ENCODE results near the gene LRP3. TPM values are rescaled to one million over a fixed set of nuclear protein-coding genes. Genes with fewer than 3 reads are reported as not detected.

LRP3 gene
- total and polyA plus RNA-seq, 2 donors (not counting 1 experiment from before 2014, with no cell fraction given) = 0.10 TPM; not detected in 1

DNA sequence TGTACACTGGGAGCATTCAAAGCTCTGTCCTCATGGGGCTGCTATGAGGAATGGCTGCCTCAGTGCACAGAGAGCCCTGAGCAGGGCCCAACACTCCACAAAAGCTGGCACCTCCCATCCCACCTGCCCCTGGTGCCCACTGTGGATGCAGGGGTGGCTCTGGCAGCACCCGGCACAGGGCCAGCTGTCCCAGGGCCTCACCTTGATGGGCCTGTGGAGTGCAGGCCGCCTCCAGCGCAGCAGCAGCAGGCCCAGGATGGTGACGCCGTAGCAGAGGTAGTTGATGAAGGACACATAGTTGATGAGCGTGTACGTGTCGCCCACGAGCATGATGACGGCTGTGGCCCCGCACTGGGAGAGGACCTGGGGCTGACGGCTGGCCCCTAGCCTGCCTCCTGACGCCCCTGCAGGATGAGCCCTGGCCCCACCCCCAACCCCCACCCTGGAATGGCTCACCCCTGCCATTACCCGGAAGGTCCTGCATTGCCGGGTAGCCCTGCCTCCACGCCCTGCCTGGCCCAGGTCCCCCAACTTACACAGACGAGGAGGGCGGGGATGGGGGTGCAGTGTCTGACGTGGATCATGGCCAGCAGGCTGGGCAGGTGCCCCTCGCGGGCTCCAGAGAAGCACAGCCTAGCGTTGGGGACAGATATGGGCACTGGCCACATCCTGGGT lies 16.3 kb downstream of the LRP3 start:
- Histone ChIP-seq H3K4me2 (replicated peaks; ENCODE audit: low read depth, low read length, poor library complexity, severe bottlenecking) (no peak overlapping the region), H3K27me3 (replicated peaks in 1 of 4; ENCODE audit: control extremely low read depth in 1 of 4, control insufficient read depth in 3 of 4, insufficient read depth in 4 of 4, low read length in 3 of 4) (no peaks in the 10 kb centered on the region), H3K4me3 (ENCODE audit: control extremely low read depth in 1 of 5, extremely low read depth in 1 of 5, insufficient read depth in 1 of 5, low read depth in 2 of 5, low read length in 4 of 5) (no peak overlapping the region), H3K27ac (ENCODE audit: low read length in 2 of 2) (no peak overlapping the region), H3K79me2 (ENCODE audit: control insufficient read depth, insufficient read depth, low read length) (no peaks in the 10 kb centered on the region), H4K20me1 (ENCODE audit: control insufficient read depth, insufficient read depth, low read length, poor library complexity, severe bottlenecking) (no peaks in the 10 kb centered on the region), H3K9ac (ENCODE audit: low read length) (no peak overlapping the region), H2AFZ (ENCODE audit: insufficient read depth, low read depth, low read length, poor library complexity, severe bottlenecking) (no peak overlapping the region), H3K36me3 (replicated peaks in 1 of 2; ENCODE audit: control extremely low read depth in 1 of 2, control insufficient read depth in 1 of 2, extremely low read depth in 1 of 2, insufficient read depth in 2 of 2, low read length in 1 of 2) (no peaks in the 10 kb centered on the region), H3K9me3 (ENCODE audit: control extremely low read depth in 1 of 3, control insufficient read depth in 2 of 3, insufficient read depth in 1 of 3, low read length in 2 of 3) (no peaks in the 10 kb centered on the region), H3K4me1 (ENCODE audit: control insufficient read depth in 2 of 2, insufficient read depth in 2 of 2, low read length in 2 of 2) (no peaks in the 10 kb centered on the region)
- no peak overlapping the region for H3K27ac Mint-ChIP-seq
- DNase-seq (no peak), ATAC-seq (ENCODE audit: low read depth) (no peak)
- TF ChIP-seq EZH2 (IDR thresholded peaks at IDR 0.05; ENCODE audit: borderline replicate concordance, insufficient read depth, low read depth, low read length, poor library complexity, severe bottlenecking) = no peak
- TF ChIP-seq, protein P1, sequence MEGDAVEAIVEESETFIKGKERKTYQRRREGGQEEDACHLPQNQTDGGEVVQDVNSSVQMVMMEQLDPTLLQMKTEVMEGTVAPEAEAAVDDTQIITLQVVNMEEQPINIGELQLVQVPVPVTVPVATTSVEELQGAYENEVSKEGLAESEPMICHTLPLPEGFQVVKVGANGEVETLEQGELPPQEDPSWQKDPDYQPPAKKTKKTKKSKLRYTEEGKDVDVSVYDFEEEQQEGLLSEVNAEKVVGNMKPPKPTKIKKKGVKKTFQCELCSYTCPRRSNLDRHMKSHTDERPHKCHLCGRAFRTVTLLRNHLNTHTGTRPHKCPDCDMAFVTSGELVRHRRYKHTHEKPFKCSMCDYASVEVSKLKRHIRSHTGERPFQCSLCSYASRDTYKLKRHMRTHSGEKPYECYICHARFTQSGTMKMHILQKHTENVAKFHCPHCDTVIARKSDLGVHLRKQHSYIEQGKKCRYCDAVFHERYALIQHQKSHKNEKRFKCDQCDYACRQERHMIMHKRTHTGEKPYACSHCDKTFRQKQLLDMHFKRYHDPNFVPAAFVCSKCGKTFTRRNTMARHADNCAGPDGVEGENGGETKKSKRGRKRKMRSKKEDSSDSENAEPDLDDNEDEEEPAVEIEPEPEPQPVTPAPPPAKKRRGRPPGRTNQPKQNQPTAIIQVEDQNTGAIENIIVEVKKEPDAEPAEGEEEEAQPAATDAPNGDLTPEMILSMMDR (IDR thresholded peaks at IDR 0.05) = no peak
- CTCF ChIA-PET = no interaction called here
- intact Hi-C loops (cut with micrococcal nuclease) = no loop called here
- H3K9me3 Mint-ChIP-seq (ENCODE audit: insufficient read depth) = no peaks in the 10 kb centered on the region
- no peaks in the 10 kb centered on the region for H3K27me3 Mint-ChIP-seq
- H3K4me3 Mint-ChIP-seq = no peak overlapping the region
- WGBS (ENCODE audit: insufficient coverage) = 95% methylated on average over 21 of the region's 22 CpGs
- no peaks in the 10 kb centered on the region for H3K4me1 Mint-ChIP-seq
- POLR2A ChIA-PET = no interaction called here

DNA sequence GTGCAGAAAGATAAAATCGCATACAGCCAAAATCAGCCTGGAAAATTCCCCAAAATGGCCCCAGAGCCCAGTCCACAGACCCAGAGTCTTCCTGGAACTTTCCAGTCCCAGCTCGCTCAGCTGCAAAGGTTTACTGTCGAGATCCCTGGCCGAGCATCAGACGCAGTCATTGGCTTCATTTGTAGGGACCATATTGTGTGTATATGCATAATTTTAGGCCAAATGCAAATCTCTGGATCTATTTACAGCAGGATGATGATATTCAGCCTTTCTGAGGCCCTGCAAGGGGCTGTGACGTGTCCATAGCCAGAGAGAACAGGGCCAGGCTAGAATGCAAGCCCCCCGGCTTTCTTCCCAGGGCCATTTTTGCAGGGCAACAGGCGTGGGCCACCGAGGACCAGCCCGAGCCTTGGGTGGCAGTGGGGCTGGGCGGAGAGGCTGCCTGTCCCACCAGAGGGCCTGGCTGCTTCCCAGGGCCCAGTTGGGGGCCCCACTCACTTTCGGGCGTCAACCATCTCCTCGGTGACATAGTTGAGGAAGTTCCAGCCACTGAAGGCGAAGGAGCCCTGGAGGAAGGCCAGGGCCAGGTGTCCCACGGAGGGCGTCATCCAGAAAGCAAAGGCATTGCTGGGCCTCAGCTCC lies 17.8 kb downstream of the LRP3 start:
- H3K4me2 ChIP-seq (replicated peaks; ENCODE audit: low read depth, low read length, poor library complexity, severe bottlenecking) = no peak overlapping the region
- no peaks in the 10 kb centered on the region for H3K27me3 ChIP-seq (replicated peaks in 1 of 4; ENCODE audit: control extremely low read depth in 1 of 4, control insufficient read depth in 3 of 4, insufficient read depth in 4 of 4, low read length in 3 of 4)
- H3K4me3 ChIP-seq (ENCODE audit: control extremely low read depth in 1 of 5, extremely low read depth in 1 of 5, insufficient read depth in 1 of 5, low read depth in 2 of 5, low read length in 4 of 5) = no peak overlapping the region
- ATAC-seq (ENCODE audit: low read depth) = no peak
- no peak overlapping the region for H3K27ac Mint-ChIP-seq
- H3K4me1 Mint-ChIP-seq = no peaks in the 10 kb centered on the region
- no peaks in the 10 kb centered on the region for H3K36me3 ChIP-seq (replicated peaks in 1 of 2; ENCODE audit: control extremely low read depth in 1 of 2, control insufficient read depth in 1 of 2, extremely low read depth in 1 of 2, insufficient read depth in 2 of 2, low read length in 1 of 2)
- DNase-seq = no peak
- no peaks in the 10 kb centered on the region for H4K20me1 ChIP-seq (ENCODE audit: control insufficient read depth, insufficient read depth, low read length, poor library complexity, severe bottlenecking)
- no peak overlapping the region for H3K27ac ChIP-seq (ENCODE audit: low read length in 2 of 2)
- H3K4me1 ChIP-seq (ENCODE audit: control insufficient read depth in 2 of 2, insufficient read depth in 2 of 2, low read length in 2 of 2) = no peaks in the 10 kb centered on the region
- POLR2A ChIA-PET = no interaction called here
- no peak overlapping the region for H3K9ac ChIP-seq (ENCODE audit: low read length)
- H3K9me3 Mint-ChIP-seq (ENCODE audit: insufficient read depth) = no peaks in the 10 kb centered on the region
- no peaks in the 10 kb centered on the region for H3K79me2 ChIP-seq (ENCODE audit: control insufficient read depth, insufficient read depth, low read length)
- WGBS (ENCODE audit: insufficient coverage) = 82% methylated on average over 16 of the region's 17 CpGs
- H2AFZ ChIP-seq (ENCODE audit: insufficient read depth, low read depth, low read length, poor library complexity, severe bottlenecking) = no peak overlapping the region
- H3K4me3 Mint-ChIP-seq = no peak overlapping the region
- intact Hi-C loops (cut with micrococcal nuclease) = no loop called here
- CTCF ChIA-PET = no interaction called here
- H3K9me3 ChIP-seq (ENCODE audit: control extremely low read depth in 1 of 3, control insufficient read depth in 2 of 3, insufficient read depth in 1 of 3, low read length in 2 of 3) = no peaks in the 10 kb centered on the region
- no peaks in the 10 kb centered on the region for H3K27me3 Mint-ChIP-seq
- TF ChIP-seq EZH2 (IDR thresholded peaks at IDR 0.05; ENCODE audit: borderline replicate concordance, insufficient read depth, low read depth, low read length, poor library complexity, severe bottlenecking) = no peak
- TF ChIP-seq, protein P1 (IDR thresholded peaks at IDR 0.05) = no peak

Measured in B cell (primary cell).